GM20000 (cell line): ENCODE data around the gene KRTAP4-1.
"Not testable (repeated sequence)": the region's sequence is repeated elsewhere in the genome, so short reads cannot be mapped to it uniquely, and the experiment has no call there.

ENCODE experiments used
- DNase-seq: peaks from one replicate; pipeline ENCODE4 v3.0.0; 2012; ENCODE audit warnings: low spot score
- TF ChIP-seq, protein P1 (sequence below): IDR thresholded peaks from 2 replicates; pipeline ENCODE4 v1.5.1; 2012; ENCODE audit warnings: mild to moderate bottlenecking, control low read depth; ENCODE audit errors: extremely low read depth, missing control alignments

KRTAP4-1 gene

DNA sequence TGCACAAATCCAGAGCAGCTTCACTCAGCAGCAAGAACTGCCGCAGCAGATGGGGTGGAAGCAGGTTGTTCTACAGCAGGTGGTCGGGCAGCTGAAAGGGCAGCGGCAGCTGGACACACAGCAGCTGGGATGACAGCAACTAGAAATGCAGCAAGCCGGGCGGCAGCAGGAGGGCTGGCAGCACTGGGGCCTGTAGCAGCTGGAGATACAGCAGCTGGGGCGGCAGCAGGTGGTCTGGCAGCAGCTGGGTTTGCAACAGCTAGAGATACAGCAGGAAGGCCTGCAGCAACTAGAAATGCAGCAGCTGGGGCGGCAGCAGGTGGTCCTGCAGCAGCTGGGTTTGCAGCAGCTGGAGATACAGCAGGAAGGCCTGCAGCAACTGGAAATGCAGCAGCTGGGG is 17.1 kb downstream of the KRTAP4-1 start:
- no peak for DNase-seq
- TF ChIP-seq, protein P1, sequence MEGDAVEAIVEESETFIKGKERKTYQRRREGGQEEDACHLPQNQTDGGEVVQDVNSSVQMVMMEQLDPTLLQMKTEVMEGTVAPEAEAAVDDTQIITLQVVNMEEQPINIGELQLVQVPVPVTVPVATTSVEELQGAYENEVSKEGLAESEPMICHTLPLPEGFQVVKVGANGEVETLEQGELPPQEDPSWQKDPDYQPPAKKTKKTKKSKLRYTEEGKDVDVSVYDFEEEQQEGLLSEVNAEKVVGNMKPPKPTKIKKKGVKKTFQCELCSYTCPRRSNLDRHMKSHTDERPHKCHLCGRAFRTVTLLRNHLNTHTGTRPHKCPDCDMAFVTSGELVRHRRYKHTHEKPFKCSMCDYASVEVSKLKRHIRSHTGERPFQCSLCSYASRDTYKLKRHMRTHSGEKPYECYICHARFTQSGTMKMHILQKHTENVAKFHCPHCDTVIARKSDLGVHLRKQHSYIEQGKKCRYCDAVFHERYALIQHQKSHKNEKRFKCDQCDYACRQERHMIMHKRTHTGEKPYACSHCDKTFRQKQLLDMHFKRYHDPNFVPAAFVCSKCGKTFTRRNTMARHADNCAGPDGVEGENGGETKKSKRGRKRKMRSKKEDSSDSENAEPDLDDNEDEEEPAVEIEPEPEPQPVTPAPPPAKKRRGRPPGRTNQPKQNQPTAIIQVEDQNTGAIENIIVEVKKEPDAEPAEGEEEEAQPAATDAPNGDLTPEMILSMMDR: no peak

DNA sequence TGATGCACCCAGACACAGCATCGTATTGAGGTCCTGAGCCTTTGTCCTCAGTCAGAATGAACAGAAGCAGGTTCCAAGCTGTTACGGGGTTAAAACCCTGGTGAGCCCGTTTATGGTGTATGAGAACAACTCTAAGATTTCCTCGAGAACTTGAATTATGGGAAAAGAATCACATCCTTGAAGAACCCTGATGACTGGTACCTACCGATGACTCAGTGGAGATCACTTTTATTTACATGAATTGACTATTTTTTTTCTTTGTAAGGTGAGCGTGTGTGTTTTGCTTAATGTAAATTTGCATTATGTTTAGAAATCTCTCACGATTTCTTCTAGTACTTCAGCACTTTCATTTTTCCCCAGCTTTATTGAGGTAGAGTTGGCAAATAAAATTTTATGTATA is 20.9 kb downstream of the KRTAP4-1 start:
- TF ChIP-seq, protein P1: no peak
- DNase-seq: no peak

DNA sequence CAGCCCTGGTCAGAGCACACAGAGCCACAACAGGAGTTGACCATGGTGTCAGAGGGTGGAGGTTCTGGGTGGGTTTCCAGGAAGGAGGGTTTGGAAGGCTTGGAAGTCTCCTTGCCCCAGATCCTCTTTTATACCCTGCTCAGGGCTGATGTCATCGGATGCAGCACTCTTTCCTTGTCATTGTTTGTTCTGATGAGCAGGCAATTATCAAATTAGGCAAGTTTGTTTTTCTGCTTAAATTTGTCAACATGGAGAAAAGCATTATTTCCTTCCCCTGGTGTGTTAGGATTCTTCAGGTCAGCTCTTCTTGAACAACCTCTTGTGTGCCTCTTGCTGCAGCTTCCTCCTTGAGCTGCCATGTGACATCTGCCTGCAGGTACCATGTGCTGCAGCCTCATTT is 24.1 kb downstream of the KRTAP4-1 start, which contains the start of gene KRTAP4-4:
KRTAP4-4 (minus strand) TSS at position 101 of the 400 bp plus-strand sequence; CDS start at position 44, 57 bp downstream.
- TF ChIP-seq, protein P1: no peak
- no peak for DNase-seq

GRCh38 chr17:41160190-41160589 is 24.5 kb downstream of the KRTAP4-1 start:
- not testable (repeated sequence) for DNase-seq

DNA sequence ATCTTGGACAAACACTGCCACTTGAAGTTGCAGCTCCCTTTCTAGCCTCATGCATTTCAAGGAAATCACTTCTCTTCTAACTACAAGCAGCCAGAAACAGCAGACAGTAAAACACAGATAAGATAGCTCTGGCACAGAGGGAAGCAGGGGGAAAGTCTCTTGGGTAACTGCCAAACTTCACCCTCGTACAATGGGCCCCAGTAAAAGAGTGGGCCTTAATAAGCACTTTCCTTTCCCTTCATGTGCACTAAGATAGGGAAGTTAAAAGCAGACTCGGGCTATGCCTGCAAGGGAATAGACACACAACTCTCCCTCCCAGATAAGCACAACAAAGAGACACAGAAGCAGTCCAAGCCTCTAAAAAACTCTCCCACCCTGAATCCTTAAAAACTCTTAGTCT is 30.9 kb downstream of the KRTAP4-1 start:
- DNase-seq: no peak
- TF ChIP-seq, protein P1: no peak

DNA sequence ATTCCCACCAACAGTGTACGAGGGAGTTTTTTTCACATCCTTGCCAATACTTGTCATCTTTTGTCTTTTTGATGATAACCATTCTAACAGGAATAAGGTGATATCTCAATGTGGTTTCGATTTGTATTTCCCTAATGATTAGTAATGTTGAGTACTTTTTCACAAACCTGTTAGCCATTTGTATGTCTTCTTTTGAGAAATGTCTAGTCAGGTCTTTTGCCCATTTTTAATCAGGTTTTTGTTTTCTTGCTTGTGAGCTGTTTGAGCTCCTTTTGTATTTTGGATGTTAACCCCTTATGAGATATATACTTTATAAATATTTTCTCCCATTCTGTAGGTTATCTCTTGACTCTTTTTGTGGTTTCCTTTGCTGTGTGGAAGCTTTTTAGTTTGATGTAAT is 33.2 kb downstream of the KRTAP4-1 start:
- TF ChIP-seq, protein P1: no peak
- no peak for DNase-seq

DNA sequence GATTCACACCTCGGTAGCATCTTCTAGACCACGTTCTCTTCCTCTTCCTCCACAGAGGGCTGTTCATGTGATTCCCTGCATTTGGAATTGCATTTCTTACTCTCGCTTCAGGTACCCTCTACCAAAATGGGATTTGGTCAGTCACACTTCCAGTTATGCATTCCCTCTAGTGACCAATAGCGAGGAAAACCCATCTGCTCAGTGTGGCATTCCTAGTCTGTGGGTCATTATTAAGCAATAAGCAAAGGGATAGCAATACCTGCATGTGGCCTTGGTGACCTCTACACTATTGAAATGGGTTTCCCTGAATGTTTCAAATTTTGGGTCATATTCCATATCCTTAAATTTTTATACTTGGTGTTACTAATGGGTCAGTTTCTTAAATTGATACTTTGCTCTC is 34.7 kb downstream of the KRTAP4-1 start:
- TF ChIP-seq, protein P1: no peak
- DNase-seq: no peak

- TF ChIP-seq, protein P1: no peak
- no peak for DNase-seq
These were observed 35.1 kb downstream of the KRTAP4-1 start, which contains the start of gene KRTAP4-5 for GRCh38 chr17:41149652-41149985. KRTAP4-5 (minus strand) TSS chr17:41149825; CDS start chr17:41149767, 58 bp downstream.

DNA sequence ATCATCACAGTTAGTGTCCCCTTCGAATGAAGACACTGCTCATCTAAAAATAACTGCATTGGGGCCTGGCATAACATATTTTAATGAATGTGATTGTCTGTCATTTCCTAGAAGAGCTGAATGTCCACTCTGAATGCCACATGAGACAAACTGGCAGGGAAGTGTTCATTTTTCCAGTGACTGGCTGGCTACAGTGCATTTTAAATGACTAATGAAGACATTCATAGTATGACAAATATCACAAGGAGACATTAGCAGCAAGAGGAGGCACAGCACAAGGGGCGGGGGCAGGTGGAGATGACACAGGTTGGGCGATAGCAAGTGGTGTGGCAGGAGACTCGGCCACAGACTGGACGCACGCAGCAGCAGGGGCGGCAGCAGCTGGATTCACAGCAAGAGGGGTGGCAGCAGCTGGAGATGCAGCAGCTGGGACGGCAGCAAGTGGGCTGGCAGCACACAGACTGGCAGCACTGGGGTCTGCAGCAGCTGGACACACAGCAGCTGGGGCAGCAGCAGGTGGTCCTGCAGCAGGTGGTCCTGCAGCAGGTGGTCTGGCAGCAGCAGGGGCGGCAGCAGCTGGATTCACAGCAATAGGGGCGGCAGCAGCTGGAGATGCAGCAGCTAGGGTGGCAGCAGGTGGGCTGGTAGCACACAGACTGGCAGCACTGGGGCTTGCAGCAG is 35.6 kb downstream of the KRTAP4-1 start:
- not testable (repeated sequence) for DNase-seq
